Astrocyte (in vitro differentiated cells and primary cell): ENCODE results near the gene SAPCD2. TPM values are rescaled to one million over a fixed set of nuclear protein-coding genes. Genes with fewer than 3 reads are reported as not detected.

Experiments used
- DNase-seq: peaks from one replicate; pipeline ENCODE4 v3.0.0-alpha.2; 2010; ENCODE audit warnings: low read depth
- FAIRE-seq: peaks from 2 replicates; lab custom pipeline; 2011; peaks lifted over from hg19 to GRCh38; lab: Jason Lieb, UNC
- H2AFZ ChIP-seq: 2 replicates; pipeline ENCODE4 v1.6.0; 2012; ENCODE audit warnings: low read depth, low read length, inconsistent platforms
- H3K27ac ChIP-seq: 2 replicates; pipeline ENCODE4 v1.5.1; 2011; ENCODE audit warnings: low read depth, low read length, inconsistent platforms
- H3K27me3 ChIP-seq: 2 replicates; pipeline ENCODE4 v1.6.0; 2011; ENCODE audit warnings: low read length, inconsistent platforms; ENCODE audit not compliant: insufficient read depth
- H3K36me3 ChIP-seq: 2 replicates; pipeline ENCODE4 v1.5.1; 2011; ENCODE audit warnings: low read length, inconsistent platforms; ENCODE audit not compliant: insufficient read depth
- H3K4me1 ChIP-seq: 2 replicates; pipeline ENCODE4 v1.5.1; 2011; ENCODE audit warnings: low read length, inconsistent platforms; ENCODE audit not compliant: insufficient read depth
- H3K4me2 ChIP-seq: 2 replicates; pipeline ENCODE4 v1.6.0; 2012; ENCODE audit warnings: low read length, inconsistent platforms
- H3K4me3 ChIP-seq: 2 replicates; pipeline ENCODE4 v1.5.1; 2011; ENCODE audit warnings: low read depth, mild to moderate bottlenecking, low read length, inconsistent platforms; ENCODE audit not compliant: insufficient read depth
- H3K79me2 ChIP-seq: 2 replicates; pipeline ENCODE4 v1.6.0; 2012; ENCODE audit warnings: mild to moderate bottlenecking, low read length, inconsistent platforms; ENCODE audit not compliant: insufficient read depth
- H3K9ac ChIP-seq: 2 replicates; pipeline ENCODE4 v1.6.0; 2012; ENCODE audit warnings: mild to moderate bottlenecking, low read length, inconsistent platforms
- H3K9me3 ChIP-seq: 2 replicates; pipeline ENCODE4 v1.5.1; 2012; ENCODE audit warnings: low read depth, mild to moderate bottlenecking, low read length, inconsistent platforms; ENCODE audit not compliant: insufficient read depth
- H4K20me1 ChIP-seq: 2 replicates; pipeline ENCODE4 v1.6.0; 2012; ENCODE audit warnings: low read length, inconsistent platforms; ENCODE audit not compliant: insufficient read depth
- H3K27ac Mint-ChIP-seq: one replicate; pipeline ENCODE4 v1.8.0; 2021; ENCODE audit warnings: mild to moderate bottlenecking, mixed read lengths; ENCODE audit not compliant: unreplicated experiment
- H3K27me3 Mint-ChIP-seq: one replicate; pipeline ENCODE4 v1.8.0; 2021; ENCODE audit warnings: low read depth, mixed read lengths; ENCODE audit not compliant: unreplicated experiment
- H3K36me3 Mint-ChIP-seq: one replicate; pipeline ENCODE4 v1.8.0; 2021; ENCODE audit warnings: low read depth, mixed read lengths; ENCODE audit not compliant: unreplicated experiment
- H3K4me1 Mint-ChIP-seq: one replicate; pipeline ENCODE4 v1.8.0; 2021; ENCODE audit warnings: low read depth, mixed read lengths; ENCODE audit not compliant: unreplicated experiment
- H3K4me3 Mint-ChIP-seq: one replicate; pipeline ENCODE4 v1.8.0; 2021; ENCODE audit warnings: mild to moderate bottlenecking, moderate library complexity, mixed read lengths; ENCODE audit not compliant: unreplicated experiment
- H3K9me3 Mint-ChIP-seq: one replicate; pipeline ENCODE4 v1.8.0; 2021; ENCODE audit warnings: mild to moderate bottlenecking, mixed read lengths; ENCODE audit not compliant: unreplicated experiment
- EZH2 ChIP-seq: IDR thresholded peaks from 2 replicates; pipeline ENCODE4 v1.6.1; 2012; ENCODE audit warnings: mild to moderate bottlenecking, low read length, inconsistent platforms; ENCODE audit not compliant: insufficient read depth
- total RNA-seq: library from RNA; stranded (reverse); gene quantifications from 2 replicates; pipeline ENCODE4 v1.2.1, GENCODE V29; 2021
- TF ChIP-seq, protein P1 (sequence below): IDR thresholded peaks from 2 replicates; pipeline ENCODE4 v1.5.1; 2011; ENCODE audit warnings: low read depth, mild to moderate bottlenecking, inconsistent platforms, low read length, moderate library complexity; ENCODE audit not compliant: insufficient read depth

SAPCD2 gene
- total RNA-seq, 1 donor from 2014 or later = 0.43 TPM

DNA sequence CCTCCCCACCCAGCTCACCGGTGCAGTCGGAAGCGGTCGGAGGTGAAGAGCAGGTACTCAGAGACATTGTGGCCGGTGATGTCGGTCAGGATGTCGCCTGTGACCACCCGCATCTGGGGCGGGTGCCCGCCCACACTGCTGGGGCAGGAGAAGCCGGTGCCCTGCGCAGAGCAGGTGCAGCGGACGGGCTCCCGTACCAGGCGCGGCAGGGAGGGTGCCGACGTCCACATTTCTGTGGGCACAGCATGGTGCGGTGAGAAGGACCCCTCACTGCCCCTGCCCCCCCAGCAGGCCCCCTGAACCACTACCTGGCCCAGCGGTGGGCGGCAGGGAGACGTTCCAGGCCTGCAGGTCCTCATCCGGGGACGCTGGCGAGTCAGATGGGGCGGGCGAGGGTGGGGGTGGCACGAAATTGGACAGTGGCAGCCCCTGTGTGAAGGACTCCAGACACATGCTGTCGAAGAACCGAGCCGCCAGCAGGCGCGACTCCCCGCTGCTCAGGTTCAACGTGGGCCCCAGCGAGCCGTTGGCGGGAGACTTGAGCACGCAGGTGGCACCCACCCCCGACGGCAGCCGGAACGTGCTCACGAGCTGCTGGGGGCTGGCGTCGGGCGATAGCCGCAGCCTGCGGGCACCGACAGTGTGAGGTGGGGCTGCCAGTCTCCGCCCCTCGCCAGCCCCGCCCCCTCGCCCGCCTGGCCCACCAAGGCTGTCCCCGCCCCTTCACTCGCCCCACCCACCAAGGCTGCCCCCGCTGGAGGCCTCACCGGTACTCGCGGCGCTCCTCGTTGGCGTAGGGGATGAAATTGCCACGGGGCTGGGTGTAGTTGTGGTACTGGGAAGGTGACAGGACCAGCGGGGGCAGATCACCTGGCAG lies 57.4 kb downstream of the SAPCD2 start:
- DNase-seq (no peak), FAIRE-seq (no peak)
- Histone ChIP-seq H3K27ac (no peak overlapping the region), H4K20me1 (no peaks in the 10 kb centered on the region), H3K9me3 (no peaks in the 10 kb centered on the region), H3K4me1 (no peaks in the 10 kb centered on the region), H3K4me2 (no peak overlapping the region), H3K36me3 (no peaks in the 10 kb centered on the region), H2AFZ (no peak overlapping the region), H3K9ac (no peak overlapping the region), H3K79me2 (no peaks in the 10 kb centered on the region), H3K4me3 (no peak overlapping the region), H3K27me3 (no peaks in the 10 kb centered on the region)
- H3K27me3 Mint-ChIP-seq = no peaks in the 10 kb centered on the region
- H3K4me3 Mint-ChIP-seq = no peak overlapping the region
- H3K9me3 Mint-ChIP-seq = no peaks in the 10 kb centered on the region
- TF ChIP-seq, protein P1, sequence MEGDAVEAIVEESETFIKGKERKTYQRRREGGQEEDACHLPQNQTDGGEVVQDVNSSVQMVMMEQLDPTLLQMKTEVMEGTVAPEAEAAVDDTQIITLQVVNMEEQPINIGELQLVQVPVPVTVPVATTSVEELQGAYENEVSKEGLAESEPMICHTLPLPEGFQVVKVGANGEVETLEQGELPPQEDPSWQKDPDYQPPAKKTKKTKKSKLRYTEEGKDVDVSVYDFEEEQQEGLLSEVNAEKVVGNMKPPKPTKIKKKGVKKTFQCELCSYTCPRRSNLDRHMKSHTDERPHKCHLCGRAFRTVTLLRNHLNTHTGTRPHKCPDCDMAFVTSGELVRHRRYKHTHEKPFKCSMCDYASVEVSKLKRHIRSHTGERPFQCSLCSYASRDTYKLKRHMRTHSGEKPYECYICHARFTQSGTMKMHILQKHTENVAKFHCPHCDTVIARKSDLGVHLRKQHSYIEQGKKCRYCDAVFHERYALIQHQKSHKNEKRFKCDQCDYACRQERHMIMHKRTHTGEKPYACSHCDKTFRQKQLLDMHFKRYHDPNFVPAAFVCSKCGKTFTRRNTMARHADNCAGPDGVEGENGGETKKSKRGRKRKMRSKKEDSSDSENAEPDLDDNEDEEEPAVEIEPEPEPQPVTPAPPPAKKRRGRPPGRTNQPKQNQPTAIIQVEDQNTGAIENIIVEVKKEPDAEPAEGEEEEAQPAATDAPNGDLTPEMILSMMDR = no peak
- TF ChIP-seq EZH2 = no peak
- no peak overlapping the region for H3K27ac Mint-ChIP-seq
- H3K4me1 Mint-ChIP-seq = no peaks in the 10 kb centered on the region
- peaks cover 9% of the 10 kb centered on the region for H3K36me3 Mint-ChIP-seq

Other genes with a start within 250 kb of the SAPCD2 start
- 3.3 and 4.2 TPM in 2 replicates for gene AJM1, start 228.1 kb downstream of the SAPCD2 start, total RNA-seq
- 192 and 215 TPM in 2 replicates for gene PHPT1, start 221.1 kb downstream of the SAPCD2 start, total RNA-seq
- gene MAMDC4, start 218.2 kb downstream of the SAPCD2 start, total RNA-seq = 8.5 and 9.3 TPM in 2 replicates
- 364 and 367 TPM in 2 replicates for gene EDF1, start 204.2 kb downstream of the SAPCD2 start, total RNA-seq
- gene TRAF2, start 184.0 kb downstream of the SAPCD2 start, total RNA-seq = 12.5 and 14.4 TPM in 2 replicates
- 67.7 and 70.4 TPM in 2 replicates for gene FBXW5, start 125.8 kb downstream of the SAPCD2 start, total RNA-seq
- 0.77 and 1.6 TPM in 2 replicates for gene C8G, start 125.3 kb downstream of the SAPCD2 start, total RNA-seq
- not detected in 2 replicates for gene LCN12, start 118.3 kb downstream of the SAPCD2 start, total RNA-seq
- 5.0 and 5.6 TPM in 2 replicates for gene PTGDS, start 93.1 kb downstream of the SAPCD2 start, total RNA-seq
- 0.22 and 0.45 TPM in 2 replicates for gene LCNL1, start 87.6 kb downstream of the SAPCD2 start, total RNA-seq
- 15.3 and 18.8 TPM in 2 replicates for gene PAXX, start 78.1 kb downstream of the SAPCD2 start, total RNA-seq
- gene CLIC3, start 74.0 kb downstream of the SAPCD2 start, total RNA-seq = 0.39 and 0.48 TPM in 2 replicates
- gene ABCA2, start 42.3 kb downstream of the SAPCD2 start, total RNA-seq = 16.2 and 20.0 TPM in 2 replicates
- not detected in 2 replicates for gene FUT7, start 38.5 kb downstream of the SAPCD2 start, total RNA-seq
- gene NPDC1, start 24.4 kb downstream of the SAPCD2 start, total RNA-seq = 65.9 and 66.8 TPM in 2 replicates
- gene ENTPD2, start 16.5 kb downstream of the SAPCD2 start, total RNA-seq = 0.14 and 0.55 TPM in 2 replicates
- 4.0 and 4.7 TPM in 2 replicates for gene UAP1L1, start 7.0 kb upstream of the SAPCD2 start, total RNA-seq
- 69.2 and 89.0 TPM in 2 replicates for gene MAN1B1, start 16.4 kb upstream of the SAPCD2 start, total RNA-seq
- 53.8 and 68.7 TPM in 2 replicates for gene DPP7, start 44.2 kb upstream of the SAPCD2 start, total RNA-seq
- gene GRIN1, start 68.6 kb upstream of the SAPCD2 start, total RNA-seq = 0.18 TPM in 1 of 2 replicates, not detected in the other
- not detected in 2 replicates for gene LRRC26, start 99.5 kb upstream of the SAPCD2 start, total RNA-seq
- gene TMEM210, start 101.5 kb upstream of the SAPCD2 start, total RNA-seq = not detected in 2 replicates
- 39.2 and 39.7 TPM in 2 replicates for gene ANAPC2, start 118.0 kb upstream of the SAPCD2 start, total RNA-seq
- 49.1 and 52.7 TPM in 2 replicates for gene SSNA1, start 118.1 kb upstream of the SAPCD2 start, total RNA-seq
- gene TPRN, start 130.2 kb upstream of the SAPCD2 start, total RNA-seq = 16.0 and 17.2 TPM in 2 replicates
- gene TMEM203, start 135.1 kb upstream of the SAPCD2 start, total RNA-seq = 28.7 and 30.9 TPM in 2 replicates
- gene NDOR1, start 135.1 kb upstream of the SAPCD2 start, total RNA-seq = 13.7 and 14.5 TPM in 2 replicates
- gene RNF208, start 151.7 kb upstream of the SAPCD2 start, total RNA-seq = 4.3 and 4.9 TPM in 2 replicates
- gene CYSRT1, start 154.6 kb upstream of the SAPCD2 start, total RNA-seq = 1.2 and 1.3 TPM in 2 replicates
- 0.17 TPM in 1 of 2 replicates, not detected in the other for gene RNF224, start 156.9 kb upstream of the SAPCD2 start, total RNA-seq
- 0.09 TPM in 1 of 2 replicates, not detected in the other for gene SLC34A3, start 160.3 kb upstream of the SAPCD2 start, total RNA-seq
- 188 and 218 TPM in 2 replicates for gene TUBB4B, start 170.7 kb upstream of the SAPCD2 start, total RNA-seq
- gene STPG3, start 180.7 kb upstream of the SAPCD2 start, total RNA-seq = not detected in 2 replicates
- gene NELFB, start 184.8 kb upstream of the SAPCD2 start, total RNA-seq = 45.8 and 48.9 TPM in 2 replicates
- 10.8 and 11.8 TPM in 2 replicates for gene TOR4A, start 207.2 kb upstream of the SAPCD2 start, total RNA-seq
- gene NRARP, start 231.7 kb upstream of the SAPCD2 start, total RNA-seq = 6.9 and 7.3 TPM in 2 replicates